A673 (cell line): ENCODE results near the gene FHIP2A. TPM values are rescaled to one million over a fixed set of nuclear protein-coding genes. Genes with fewer than 3 reads are reported as not detected.

Experiments
- BruUV-seq: library from RNA; stranded (reverse); fragments of 400-500 nt; replicated peaks from 2 replicates; lab custom pipeline; 2021; lab: Mats Ljungman, UMichigan
- CTCF ChIA-PET: fragments of 300-600 bp; sonication (Branson Sonifier 250); formaldehyde crosslinking; loops from one replicate; lab custom pipeline; 2022; ENCODE audit warnings: antibody characterized with exemption; lab: Charles Lee
- POLR2A ChIA-PET: fragments of 300-600 bp; sonication (Branson Sonifier 250); formaldehyde crosslinking; loops from one replicate; lab custom pipeline; 2022; ENCODE audit warnings: antibody characterized with exemption; ENCODE audit not compliant: low non-redundant PET; lab: Charles Lee
- DNase-seq: peaks from one replicate; pipeline ENCODE4 v3.0.0-alpha.2; 2015; ENCODE audit warnings: low spot score
- H3K27ac ChIP-seq: fragments of 200-600 bp; sonication (generic); 2 replicates; pipeline ENCODE4 v1.5.1; 2016; ENCODE audit warnings: mixed run types, low read depth, mild to moderate bottlenecking, mixed read lengths, antibody characterized with exemption, low read length; ENCODE audit not compliant: poor library complexity, severe bottlenecking
- H3K27me3 ChIP-seq: fragments of 200-600 bp; sonication (generic); replicated peaks from 2 replicates; pipeline ENCODE4 v1.6.1; 2017; ENCODE audit warnings: mixed run types, low read depth, mild to moderate bottlenecking, mixed read lengths, antibody characterized with exemption, low read length; ENCODE audit not compliant: insufficient read depth, poor library complexity
- H3K36me3 ChIP-seq: fragments of 200-600 bp; sonication (generic); 2 replicates; pipeline ENCODE4 v1.6.1; 2016; ENCODE audit warnings: mixed run types, mild to moderate bottlenecking, mixed read lengths, antibody characterized with exemption, low read length; ENCODE audit not compliant: insufficient read depth, poor library complexity, severe bottlenecking
- H3K4me1 ChIP-seq: fragments of 200-600 bp; sonication (generic); 2 replicates; pipeline ENCODE4 v1.6.1; 2017; ENCODE audit warnings: mixed run types, mild to moderate bottlenecking, mixed read lengths, antibody characterized with exemption, low read length; ENCODE audit not compliant: insufficient read depth, poor library complexity, severe bottlenecking
- H3K4me3 ChIP-seq: fragments of 200-600 bp; sonication (generic); 2 replicates; pipeline ENCODE4 v1.5.1; 2016; ENCODE audit warnings: low read depth, mixed run types, mild to moderate bottlenecking, mixed read lengths, low read length; ENCODE audit not compliant: poor library complexity, severe bottlenecking
- H3K9me3 ChIP-seq: fragments of 200-600 bp; sonication (generic); 2 replicates; pipeline ENCODE4 v1.6.1; 2016; ENCODE audit warnings: mixed run types, low read depth, mild to moderate bottlenecking, mixed read lengths, antibody characterized with exemption, low read length; ENCODE audit not compliant: poor library complexity, severe bottlenecking
- CTCF ChIP-seq: fragments of 300-800, 200-600 bp; sonication (generic); conservative IDR thresholded peaks from 2 replicates; pipeline ENCODE4 v1.5.1; 2017; ENCODE audit warnings: low read depth, mild to moderate bottlenecking, antibody characterized with exemption, low read length, moderate library complexity, mixed read lengths
- EZH2 ChIP-seq: fragments of 200-600 bp; sonication (generic); IDR thresholded peaks from 2 replicates; pipeline ENCODE4 v1.6.1; 2017; ENCODE audit warnings: borderline replicate concordance, low read depth, mild to moderate bottlenecking, mixed read lengths, antibody characterized with exemption, low read length; ENCODE audit not compliant: poor library complexity, severe bottlenecking
- intact Hi-C: fragments of 100-400 bp; cut with micrococcal nuclease; formaldehyde crosslinking; loops from one replicate; pipeline ENCODE4 v1.10.0; 2022; ENCODE audit not compliant: unreplicated experiment
- total RNA-seq: library from RNA; stranded (reverse); gene quantifications from 2 replicates; pipeline ENCODE4 v1.2.3, GENCODE V29; 2021

Gene FHIP2A
- total RNA-seq, 1 experiment from 2014 or later: 14.4 TPM

GRCh38 chr10:114777415-114777814, 44.2 kb upstream of the FHIP2A start:
- Histone ChIP-seq H3K27ac (no peak overlapping the region), H3K4me3 (no peak overlapping the region), H3K4me1 (peaks cover 17% of the 10 kb centered on the region), H3K36me3 (no peaks in the 10 kb centered on the region), H3K9me3 (no peaks in the 10 kb centered on the region), H3K27me3 (peaks cover 4% of the 10 kb centered on the region)
- ChIA-PET POLR2A (no interaction called here), CTCF (no interaction called here)
- DNase-seq: peak; percentile 37
- no TSS peak for BruUV-seq
- TF ChIP-seq CTCF (no peak), EZH2 (no peak)
- intact Hi-C loops: no loop called here

- no peaks in the 10 kb centered on the region for H3K36me3 ChIP-seq
- CTCF ChIA-PET: no interaction called here
- peak; percentile 82 for DNase-seq
- TF ChIP-seq EZH2 (no peak), CTCF (no peak)
- peaks cover 17% of the 10 kb centered on the region for H3K4me1 ChIP-seq
- no peaks in the 10 kb centered on the region for H3K27me3 ChIP-seq
- no peak overlapping the region for H3K4me3 ChIP-seq
- H3K27ac ChIP-seq: no peak overlapping the region
- POLR2A ChIA-PET: interaction anchor here (0.8 kb wide), 1 partner anchor 329 kb away, joined by 3 read pairs; no protein-coding TSS in a partner anchor
- BruUV-seq: no TSS peak
- intact Hi-C loops: loop anchor here (5.0 kb wide), 2 partner anchors 88 to 478 kb away; no protein-coding TSS in a partner anchor
- no peaks in the 10 kb centered on the region for H3K9me3 ChIP-seq
Measured at GRCh38 chr10:114779803-114780576, 41.6 kb upstream of the FHIP2A start.

- TF ChIP-seq CTCF: no peak
- TF ChIP-seq EZH2: no peak
- Histone ChIP-seq H3K27me3 (no peaks in the 10 kb centered on the region), H3K27ac (no peak overlapping the region), H3K9me3 (no peaks in the 10 kb centered on the region), H3K4me3 (no peak overlapping the region), H3K4me1 (peaks cover 17% of the 10 kb centered on the region), H3K36me3 (no peaks in the 10 kb centered on the region)
- intact Hi-C loops: loop anchor here (5.0 kb wide), 2 partner anchors 88 to 478 kb away; no protein-coding TSS in a partner anchor
- CTCF ChIA-PET: no interaction called here
- no peak for DNase-seq
- POLR2A ChIA-PET: interaction anchor here (0.7 to 0.8 kb wide), 2 partner anchors 328 to 1529 kb away, joined by 3 read pairs; no protein-coding TSS in a partner anchor
- BruUV-seq: no TSS peak
Measured at GRCh38 chr10:114780577-114781184, 40.9 kb upstream of the FHIP2A start.
